Measurements from ENCODE around the gene ZNF783. TPM values are rescaled to one million over a fixed set of nuclear protein-coding genes. Genes with fewer than 3 reads are reported as not detected.
"Not testable (repeated sequence)": the region's sequence is repeated elsewhere in the genome, so short reads cannot be mapped to it uniquely, and the experiment has no call there.

Gene ZNF783
- total and polyA plus RNA-seq, 3 donors from 2014 or later: 15.0 to 41.1 (median 30.5) TPM

- intact Hi-C loops (cut with DNase I; ENCODE audit: low total_unique reads): no loop called here
- WGBS, 2 donors: 89 to 93% methylated on average over 5 of the region's 5 CpGs
Observed at GRCh38 chr7:149245744-149246143, 16.3 kb upstream of the ZNF783 start.

GRCh38 chr7:149248777-149249176, 13.2 kb upstream of the ZNF783 start:
- Histone ChIP-seq H3K4me3 (no peak overlapping the region), H3K36me3 (ENCODE audit: low read depth, missing control alignments) (no peaks in the 10 kb centered on the region), H3K27me3 (no peaks in the 10 kb centered on the region), H3K4me1 (no peaks in the 10 kb centered on the region), H3K9me3 (no peaks in the 10 kb centered on the region), H3K27ac (no peak overlapping the region)
- 77 to 78% methylated on average over 3 of the region's 3 CpGs for WGBS, 2 donors
- TF ChIP-seq CTCF (IDR thresholded peaks at IDR 0.05): no peak
- no peak for TF ChIP-seq POLR2A (IDR thresholded peaks at IDR 0.05)
- intact Hi-C loops (cut with DNase I; ENCODE audit: low total_unique reads): no loop called here
- no peak for DNase-seq

More at GRCh38 chr7:149245744-149246143, 16.3 kb upstream of the ZNF783 start:
- peaks cover 3% of the 10 kb centered on the region for H3K4me1 ChIP-seq
- no peaks in the 10 kb centered on the region for H3K27me3 ChIP-seq
- no peaks in the 10 kb centered on the region for H3K36me3 ChIP-seq (ENCODE audit: low read depth, missing control alignments)
- TF ChIP-seq POLR2A (IDR thresholded peaks at IDR 0.05) (no peak), CTCF (IDR thresholded peaks at IDR 0.05) (no peak)
- no peak for DNase-seq
- H3K27ac ChIP-seq: no peak overlapping the region
- H3K9me3 ChIP-seq: no peaks in the 10 kb centered on the region
- H3K4me3 ChIP-seq: no peak overlapping the region

- H3K36me3 ChIP-seq (ENCODE audit: low read depth, missing control alignments); H3K27ac ChIP-seq; intact Hi-C loops (cut with DNase I; ENCODE audit: low total_unique reads); H3K4me1 ChIP-seq; H3K4me3 ChIP-seq; H3K27me3 ChIP-seq; H3K9me3 ChIP-seq; DNase-seq: not testable (repeated sequence)
- WGBS, 2 donors: 92 to 95% methylated on average over 18 of the region's 18 CpGs
Observed at GRCh38 chr7:149250151-149250550, 11.8 kb upstream of the ZNF783 start.

GRCh38 chr7:149251518-149251917, 10.5 kb upstream of the ZNF783 start:
- H3K9me3 ChIP-seq; H3K4me1 ChIP-seq; H3K36me3 ChIP-seq (ENCODE audit: low read depth, missing control alignments); H3K27me3 ChIP-seq; intact Hi-C loops (cut with DNase I; ENCODE audit: low total_unique reads); DNase-seq; H3K27ac ChIP-seq; H3K4me3 ChIP-seq: not testable (repeated sequence)
- 95 to 96% methylated on average over 10 of the region's 10 CpGs for WGBS, 2 donors

- no peak overlapping the region for H3K4me3 ChIP-seq
- no peak for DNase-seq
- no peaks in the 10 kb centered on the region for H3K4me1 ChIP-seq
- WGBS, 2 donors: 94 to 96% methylated on average over 2 of the region's 2 CpGs
- H3K9me3 ChIP-seq: no peaks in the 10 kb centered on the region
- H3K27me3 ChIP-seq: no peaks in the 10 kb centered on the region
- intact Hi-C loops (cut with DNase I; ENCODE audit: low total_unique reads): no loop called here
- no peak overlapping the region for H3K27ac ChIP-seq
- TF ChIP-seq POLR2A (IDR thresholded peaks at IDR 0.05) (no peak), CTCF (IDR thresholded peaks at IDR 0.05) (no peak)
- H3K36me3 ChIP-seq (ENCODE audit: low read depth, missing control alignments): no peaks in the 10 kb centered on the region
Observed at GRCh38 chr7:149252378-149252777, 9.6 kb upstream of the ZNF783 start.

- no peaks in the 10 kb centered on the region for H3K27me3 ChIP-seq
- no peaks in the 10 kb centered on the region for H3K36me3 ChIP-seq (ENCODE audit: low read depth, missing control alignments)
- intact Hi-C loops (cut with DNase I; ENCODE audit: low total_unique reads): no loop called here
- H3K9me3 ChIP-seq: no peaks in the 10 kb centered on the region
- no peak overlapping the region for H3K27ac ChIP-seq
- H3K4me3 ChIP-seq: no peak overlapping the region
- H3K4me1 ChIP-seq: no peaks in the 10 kb centered on the region
- no peak for TF ChIP-seq CTCF (IDR thresholded peaks at IDR 0.05)
- no peak for TF ChIP-seq POLR2A (IDR thresholded peaks at IDR 0.05)
- WGBS, 2 donors: 88 to 92% methylated on average over 6 to 7 of the region's 7 CpGs
- no peak for DNase-seq
Observed at GRCh38 chr7:149253665-149254064, 8.3 kb upstream of the ZNF783 start.
